A673 (cell line): ENCODE results near the gene MMD.

Experiments used
- EZH2 ChIP-seq: fragments of 200-600 bp; sonication (generic); IDR thresholded peaks from 2 replicates; pipeline ENCODE4 v1.6.1; 2017; ENCODE audit warnings: borderline replicate concordance, low read depth, mild to moderate bottlenecking, mixed read lengths, antibody characterized with exemption, low read length; ENCODE audit not compliant: poor library complexity, severe bottlenecking
- TF ChIP-seq, protein P1 (sequence below): fragments of 300-800, 200-600 bp; sonication (generic); conservative IDR thresholded peaks from 2 replicates; pipeline ENCODE4 v1.5.1; 2017; ENCODE audit warnings: low read depth, mild to moderate bottlenecking, antibody characterized with exemption, low read length, moderate library complexity, mixed read lengths

DNA sequence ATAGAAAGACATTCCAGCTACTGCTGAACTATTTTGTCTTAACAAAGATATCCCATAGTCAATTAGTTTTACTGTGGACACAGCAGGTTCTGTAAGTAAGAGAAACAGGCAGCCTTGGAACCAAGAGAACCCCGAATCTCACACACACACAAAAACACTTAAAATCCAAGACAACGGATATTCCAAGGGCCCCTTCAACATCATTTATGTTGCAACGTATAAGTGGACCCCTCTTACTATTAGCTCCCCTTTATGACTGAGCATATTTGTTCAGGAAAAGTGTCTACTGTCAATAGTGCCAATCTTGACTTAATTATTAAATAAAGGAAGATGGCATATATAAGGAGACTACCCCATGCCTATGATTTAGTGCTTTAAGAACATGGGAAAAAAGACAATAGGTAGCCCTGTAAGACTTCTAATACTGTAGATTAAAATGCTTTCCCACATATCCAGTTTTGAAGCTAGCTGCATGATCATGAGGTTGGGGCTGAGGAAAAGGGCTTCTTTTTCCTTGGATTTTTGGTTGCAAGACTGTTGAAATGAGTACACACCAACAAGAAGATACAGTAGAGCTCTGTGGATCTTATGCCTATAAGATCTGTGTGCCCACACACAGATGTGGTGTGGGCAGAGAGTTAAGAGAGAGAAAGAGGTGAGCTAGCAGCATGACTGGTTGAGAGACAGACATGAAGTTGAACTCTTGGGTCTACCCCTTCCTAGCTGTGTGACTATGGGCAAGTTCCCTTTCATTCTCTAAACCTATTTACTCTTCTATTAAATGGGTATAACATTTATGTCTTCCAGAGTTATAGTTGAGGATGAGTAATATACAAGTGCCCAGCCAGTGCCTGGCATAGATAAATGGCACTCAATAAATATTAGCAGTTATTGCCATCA lies 3.0 kb downstream of the MMD start:
- TF ChIP-seq, protein P1, sequence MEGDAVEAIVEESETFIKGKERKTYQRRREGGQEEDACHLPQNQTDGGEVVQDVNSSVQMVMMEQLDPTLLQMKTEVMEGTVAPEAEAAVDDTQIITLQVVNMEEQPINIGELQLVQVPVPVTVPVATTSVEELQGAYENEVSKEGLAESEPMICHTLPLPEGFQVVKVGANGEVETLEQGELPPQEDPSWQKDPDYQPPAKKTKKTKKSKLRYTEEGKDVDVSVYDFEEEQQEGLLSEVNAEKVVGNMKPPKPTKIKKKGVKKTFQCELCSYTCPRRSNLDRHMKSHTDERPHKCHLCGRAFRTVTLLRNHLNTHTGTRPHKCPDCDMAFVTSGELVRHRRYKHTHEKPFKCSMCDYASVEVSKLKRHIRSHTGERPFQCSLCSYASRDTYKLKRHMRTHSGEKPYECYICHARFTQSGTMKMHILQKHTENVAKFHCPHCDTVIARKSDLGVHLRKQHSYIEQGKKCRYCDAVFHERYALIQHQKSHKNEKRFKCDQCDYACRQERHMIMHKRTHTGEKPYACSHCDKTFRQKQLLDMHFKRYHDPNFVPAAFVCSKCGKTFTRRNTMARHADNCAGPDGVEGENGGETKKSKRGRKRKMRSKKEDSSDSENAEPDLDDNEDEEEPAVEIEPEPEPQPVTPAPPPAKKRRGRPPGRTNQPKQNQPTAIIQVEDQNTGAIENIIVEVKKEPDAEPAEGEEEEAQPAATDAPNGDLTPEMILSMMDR = no peak
- TF ChIP-seq EZH2 = no peak
